Muscle of back (tissue), 11 donors: ENCODE data around the gene SLC26A4. TPM values are rescaled to one million over a fixed set of nuclear protein-coding genes. Genes with fewer than 3 reads are reported as not detected.
A peak's percentile ranks its signal among the peaks of the same experiment; 100 is the strongest.

ENCODE experiments used
- DNase-seq, 3 donors: peaks; one replicate each; pipeline versions ENCODE4 v3.0.0 to v3.0.0-alpha.2; 2013
- polyA plus RNA-seq, 10 donors: library from polyadenylated mRNA; unstranded; fragments of 120-200 nt; gene quantifications; one replicate each; pipeline ENCODE4 v1.2.1, GENCODE V29; 2013; ENCODE audit not compliant: insufficient read length in 10 of 10

The SLC26A4 gene
- polyA plus RNA-seq, 10 donors, result 0.42 to 1.4 (median 0.90) TPM

DNA sequence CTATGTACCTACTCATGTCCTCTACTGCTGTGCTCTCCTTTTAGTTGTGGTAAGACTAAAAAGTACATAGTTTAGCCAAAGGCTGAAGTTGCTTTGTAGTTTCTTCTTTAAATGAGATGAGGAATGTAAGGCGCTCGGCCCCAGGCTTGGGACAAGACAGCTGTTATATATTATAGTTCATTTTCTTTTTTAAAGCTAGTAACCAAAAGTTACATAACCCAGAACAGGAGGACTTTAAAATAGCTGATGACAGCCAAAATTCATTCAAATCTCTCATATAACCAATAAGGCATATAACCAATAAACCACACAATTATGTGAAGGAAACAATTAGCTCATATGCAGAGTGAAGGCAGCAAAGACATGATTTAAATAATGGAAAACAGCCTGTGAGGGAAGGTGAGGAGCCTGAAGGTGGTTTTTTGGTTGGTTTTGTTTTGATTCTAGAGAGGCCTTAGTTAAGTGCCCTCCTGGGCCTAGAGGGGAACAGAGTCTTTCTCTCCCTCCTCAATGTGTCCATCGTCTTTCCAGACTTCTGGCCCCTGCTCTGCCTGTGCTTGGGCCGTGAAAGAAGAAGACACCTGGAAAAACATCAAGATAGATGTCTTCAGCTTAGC lies 35.8 kb downstream of the SLC26A4 start:
- no peak for DNase-seq

DNA sequence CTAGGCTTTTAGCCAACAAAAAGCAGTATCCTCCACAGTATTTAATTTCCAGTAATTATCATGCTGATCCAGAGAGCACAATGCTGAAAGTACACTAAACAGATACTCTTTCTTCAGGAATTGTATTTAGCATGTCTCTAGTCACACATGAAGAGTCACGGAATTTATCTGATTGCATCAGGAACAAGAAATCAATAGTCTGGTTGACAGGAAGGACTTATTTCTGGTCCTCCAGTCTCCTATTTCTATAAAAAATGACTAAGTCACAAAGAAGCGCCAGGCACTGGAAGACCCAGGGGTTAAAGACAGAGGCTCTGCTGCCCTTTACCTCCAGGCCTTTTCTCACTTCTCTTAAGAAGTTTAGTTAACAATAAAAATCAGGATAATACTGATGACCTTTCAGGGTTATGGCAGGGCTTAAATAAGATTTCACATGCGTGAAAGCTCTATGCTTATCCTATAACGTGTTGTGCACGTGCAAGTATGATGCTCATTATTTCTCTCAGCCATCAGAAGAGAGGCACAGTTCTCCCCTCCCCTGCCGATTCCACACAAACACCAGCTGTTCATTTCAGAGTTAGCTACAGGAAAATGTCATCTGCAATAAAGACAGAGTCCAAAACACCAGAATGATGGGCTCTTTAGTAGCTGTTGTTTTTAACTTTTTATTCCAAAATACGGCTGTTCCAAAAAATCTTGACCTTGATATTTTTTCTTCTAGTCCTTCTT lies 36.9 kb downstream of the SLC26A4 start:
- DNase-seq, result peak in 2 of 3 donors; percentile 41 to 73

GRCh38 chr7:107700570-107700969 lies 39.9 kb downstream of the SLC26A4 start:
- DNase-seq, result no peak

GRCh38 chr7:107701191-107701590 lies 40.6 kb downstream of the SLC26A4 start:
- DNase-seq, result no peak

DNA sequence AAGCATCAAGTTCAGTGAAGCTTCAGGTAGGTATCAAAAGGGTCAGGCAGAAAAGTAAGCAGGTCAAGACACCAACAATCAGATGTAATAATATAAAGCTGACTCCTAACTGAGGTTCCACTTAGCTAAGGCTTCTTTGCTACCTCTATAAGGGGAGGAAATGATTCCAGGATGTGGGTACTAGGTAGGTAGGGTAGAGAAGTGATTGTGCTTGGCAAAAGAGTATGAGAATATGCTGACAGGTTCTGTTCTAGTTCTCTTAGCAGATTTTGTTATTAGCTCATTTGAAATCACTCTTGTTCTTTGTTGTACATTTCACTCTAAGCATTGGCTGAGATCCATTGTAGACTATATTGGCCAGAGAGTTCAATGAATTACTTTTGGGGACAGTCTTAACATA lies 42.6 kb downstream of the SLC26A4 start:
- no peak for DNase-seq

DNA sequence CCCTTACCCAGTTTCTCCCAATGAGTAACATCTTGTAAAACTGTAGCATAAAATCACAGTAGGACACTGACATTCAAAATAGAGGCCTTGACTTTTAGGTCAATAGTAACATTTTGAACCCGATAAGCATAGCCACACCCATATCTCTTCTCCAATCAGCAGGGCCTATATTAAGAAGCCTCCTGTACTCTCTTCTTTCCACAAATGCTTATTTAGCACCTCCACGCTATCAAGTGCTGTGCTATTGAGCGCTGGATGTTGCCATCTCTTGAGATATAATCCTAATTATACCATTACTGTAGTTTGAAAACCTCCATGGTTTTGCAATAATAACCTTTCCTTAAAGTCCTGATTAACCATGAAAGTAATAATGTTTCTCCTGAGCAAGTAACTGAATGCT lies 43.2 kb downstream of the SLC26A4 start:
- no peak for DNase-seq

DNA sequence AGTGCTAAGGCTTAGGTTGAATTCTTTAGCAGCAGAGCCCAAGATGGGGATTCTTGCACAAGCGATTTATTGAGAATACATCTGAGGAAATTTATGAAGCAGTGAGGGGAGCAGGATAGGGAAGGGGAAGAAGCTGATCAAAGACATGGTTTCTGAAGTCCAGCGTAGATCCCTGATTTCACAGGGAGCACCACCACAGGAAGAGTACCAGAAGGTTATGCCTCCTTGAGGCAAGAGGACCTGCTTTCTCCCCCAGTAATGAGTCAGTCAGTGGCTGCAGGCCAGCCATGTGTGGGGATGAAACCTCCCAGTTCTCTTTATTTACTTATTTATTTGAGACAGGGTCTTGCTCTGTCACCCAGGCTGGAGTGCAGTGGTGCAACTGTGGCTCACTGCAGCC lies 48.3 kb downstream of the SLC26A4 start:
- DNase-seq, result no peak

GRCh38 chr7:107711301-107711700 lies 50.7 kb downstream of the SLC26A4 start:
- DNase-seq, result no peak

- no peak for DNase-seq
These were observed 51.4 kb downstream of the SLC26A4 start for GRCh38 chr7:107712025-107712424.

- DNase-seq, result no peak
These were observed 52.3 kb downstream of the SLC26A4 start for GRCh38 chr7:107712896-107713295.

- DNase-seq, result no peak
These were observed 54.9 kb downstream of the SLC26A4 start for GRCh38 chr7:107715531-107715930.

DNA sequence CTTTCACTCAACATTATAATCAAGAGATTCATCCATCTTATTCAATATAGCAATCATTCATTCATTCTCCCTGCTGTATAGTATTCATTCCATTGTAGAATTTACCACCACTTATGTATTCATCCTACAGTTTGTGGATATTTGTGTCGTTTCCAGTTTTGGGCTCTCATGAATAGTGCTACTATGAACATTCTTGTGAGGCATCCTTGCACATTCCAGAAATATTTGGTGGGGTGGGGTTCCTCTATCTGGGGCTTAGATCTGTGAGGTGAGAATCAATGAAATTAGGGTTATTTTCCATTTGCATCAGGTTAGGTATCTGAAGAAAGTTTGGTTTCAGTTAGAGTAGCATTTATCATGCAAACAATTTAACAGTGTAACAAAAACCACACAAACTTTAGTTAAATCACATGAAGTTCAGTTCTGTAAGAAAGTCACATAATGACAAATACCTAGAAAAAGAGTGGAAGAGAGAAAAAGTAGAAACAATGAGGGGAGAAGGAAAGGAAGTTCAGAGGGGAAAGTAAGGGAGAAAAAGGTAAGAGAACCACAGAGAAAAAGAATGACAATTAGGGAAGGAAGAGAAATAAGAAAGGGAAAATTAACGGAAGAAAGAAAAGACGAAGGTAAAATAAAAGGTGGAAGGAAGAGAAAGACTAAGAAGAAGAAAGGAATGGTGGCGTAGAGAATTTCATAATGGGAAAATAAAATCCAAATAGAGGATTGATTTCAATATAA lies 58.0 kb downstream of the SLC26A4 start:
- no peak for DNase-seq

DNA sequence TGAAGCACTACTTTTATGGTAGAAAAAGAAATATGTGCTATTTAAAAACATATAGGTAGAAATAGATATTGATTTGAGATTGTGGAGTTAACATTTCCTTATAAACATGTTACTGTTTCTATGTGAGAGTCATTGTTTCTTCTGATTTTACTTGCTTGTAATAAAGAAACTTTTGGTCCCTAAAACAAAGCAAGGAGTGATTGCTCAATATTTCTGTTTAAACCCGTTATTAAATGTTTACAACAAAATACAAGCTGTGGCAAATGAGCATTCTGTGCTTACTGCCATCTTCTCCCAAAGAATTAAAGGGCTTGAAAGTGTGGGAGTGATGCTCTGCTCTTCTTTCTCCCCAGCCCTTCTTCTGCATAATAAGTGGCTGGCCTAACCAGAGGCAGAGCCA lies 60.7 kb downstream of the SLC26A4 start:
- DNase-seq, result no peak

DNA sequence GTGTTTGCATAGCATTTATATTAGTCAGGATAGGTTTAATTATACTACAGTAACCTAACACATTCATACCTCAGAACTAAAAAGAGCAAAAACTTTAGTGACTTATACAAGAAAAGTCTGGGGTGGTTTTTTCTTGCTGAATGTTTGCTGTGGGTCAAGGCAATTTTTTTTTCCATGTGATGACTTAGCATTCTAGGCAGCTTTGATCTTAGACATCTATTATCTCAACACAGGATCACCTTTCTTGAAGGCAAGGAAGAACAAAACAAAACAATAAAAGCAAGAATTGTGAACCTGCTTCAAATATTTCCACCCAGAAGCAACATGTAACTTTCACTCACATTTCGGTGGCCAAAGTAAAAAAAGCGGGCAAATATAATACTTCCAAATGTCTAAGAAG lies 62.6 kb downstream of the SLC26A4 start:
- no peak for DNase-seq

- peak; percentile 47 to 70 (median 61) for DNase-seq
These were observed 64.6 kb downstream of the SLC26A4 start for GRCh38 chr7:107725138-107725740.

GRCh38 chr7:107726356-107727130 lies 65.9 kb downstream of the SLC26A4 start:
- no peak for DNase-seq

GRCh38 chr7:107728276-107728675 lies 67.6 kb downstream of the SLC26A4 start:
- no peak for DNase-seq

- DNase-seq, result peak in 1 of 3 donors; percentile 9
These were observed 82.3 kb downstream of the SLC26A4 start for GRCh38 chr7:107742678-107743566.

DNA sequence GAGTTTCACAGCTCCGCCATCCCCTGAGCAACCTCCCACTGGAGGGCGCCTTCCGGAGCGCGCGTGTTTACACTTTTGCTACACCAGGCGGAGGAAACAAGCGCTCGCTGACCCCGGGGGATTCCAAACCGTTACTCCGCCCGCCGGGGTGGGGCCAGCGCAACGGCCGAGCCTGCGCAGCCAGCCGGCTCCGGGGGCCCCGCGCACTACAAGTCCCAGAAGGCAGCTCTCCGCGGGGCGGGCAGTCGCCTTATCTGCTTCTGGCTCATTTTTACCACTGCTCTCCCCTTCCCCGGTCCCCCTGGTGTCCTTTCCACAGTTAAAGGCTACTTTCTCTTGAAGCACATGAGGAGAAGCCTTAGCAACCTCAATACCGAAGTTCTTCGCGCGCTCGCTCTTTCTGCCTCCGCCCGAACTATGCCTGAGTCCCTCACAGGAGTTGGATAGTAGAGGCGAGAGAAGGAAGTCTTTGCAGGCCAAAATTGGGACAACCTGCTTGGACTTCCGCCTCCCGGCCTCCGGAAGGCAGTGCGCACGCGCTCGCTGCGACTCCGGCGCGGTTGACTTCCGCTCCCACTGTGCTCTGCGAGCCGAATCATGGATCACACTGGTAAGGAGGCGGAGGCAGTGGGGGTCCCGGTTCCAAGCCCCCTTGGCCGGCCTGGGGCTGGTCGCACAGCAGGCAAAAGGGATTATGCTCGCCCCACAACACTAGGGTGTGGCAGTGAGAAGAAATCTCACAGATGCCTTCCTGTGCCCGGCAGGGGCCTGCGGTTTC lies 83.1 kb downstream of the SLC26A4 start, which contains the start of gene CBLL1:
CBLL1 (plus strand) TSS at position 576 of the 778 bp plus-strand sequence; CDS start at position 598, 22 bp downstream.
- DNase-seq, result peak; percentile 97 to 99 (median 97)

DNA sequence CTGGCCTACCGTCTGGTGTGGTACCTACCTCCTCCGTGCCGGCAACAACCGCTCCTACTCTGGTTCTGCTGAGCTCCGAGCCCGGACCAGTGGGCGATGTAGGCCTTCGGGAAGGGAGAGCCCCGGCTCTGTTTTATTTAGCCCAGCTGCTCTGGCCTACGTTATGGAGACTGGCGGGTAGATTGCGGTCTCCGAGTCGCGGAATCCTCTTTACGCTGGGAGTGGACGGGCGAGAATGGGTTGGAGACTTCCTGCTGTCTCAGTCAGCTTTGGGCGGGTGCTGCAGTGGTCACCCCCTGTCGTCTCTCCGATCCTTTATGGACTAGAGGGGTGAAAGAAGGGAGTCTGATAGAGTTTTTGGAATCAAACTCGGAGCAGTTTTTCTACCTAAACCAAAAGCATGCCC lies 83.7 kb downstream of the SLC26A4 start:
- no peak for DNase-seq
